Effector memory CD4-positive, alpha-beta T cell (primary cell): Measurements from ENCODE around the gene ZFHX3.

Experiments used
- DNase-seq, 3 donors: peaks; one replicate each; pipeline ENCODE4 v3.0.0-alpha.2; 2020
- H3K27ac ChIP-seq: 2 replicates; pipeline ENCODE4 v1.7.0; 2013; ENCODE audit warnings: mild to moderate bottlenecking, low read length, moderate library complexity; ENCODE audit not compliant: insufficient read depth, poor library complexity, severe bottlenecking
- H3K27me3 ChIP-seq: replicated peaks from 2 replicates; pipeline ENCODE4 v1.7.0; 2013; ENCODE audit warnings: mild to moderate bottlenecking, low read length; ENCODE audit not compliant: insufficient read depth, control insufficient read depth, poor library complexity, severe bottlenecking
- H3K36me3 ChIP-seq: 2 replicates; pipeline ENCODE4 v1.7.0; 2013; ENCODE audit warnings: mild to moderate bottlenecking, low read length, moderate library complexity; ENCODE audit not compliant: control insufficient read depth, insufficient read depth
- H3K4me1 ChIP-seq: 2 replicates; pipeline ENCODE4 v1.7.0; 2013; ENCODE audit warnings: low read length, mild to moderate bottlenecking; ENCODE audit not compliant: control insufficient read depth, insufficient read depth, poor library complexity, severe bottlenecking
- H3K4me3 ChIP-seq: 2 replicates; pipeline ENCODE4 v1.7.0; 2013; ENCODE audit warnings: low read length, low read depth, mild to moderate bottlenecking; ENCODE audit not compliant: insufficient read depth, poor library complexity, severe bottlenecking
- H3K9me3 ChIP-seq: 2 replicates; pipeline ENCODE4 v1.7.0; 2013; ENCODE audit warnings: mild to moderate bottlenecking, low read length, moderate library complexity; ENCODE audit not compliant: control insufficient read depth

ZFHX3 gene

GRCh38 chr16:73049511-73049910 is 1.6 kb upstream of the ZFHX3 start:
- no peak overlapping the region for H3K4me3 ChIP-seq
- no peaks in the 10 kb centered on the region for H3K9me3 ChIP-seq
- H3K4me1 ChIP-seq = no peaks in the 10 kb centered on the region
- H3K27me3 ChIP-seq = peaks cover 13% of the 10 kb centered on the region
- DNase-seq = no peak
- no peaks in the 10 kb centered on the region for H3K36me3 ChIP-seq
- H3K27ac ChIP-seq = no peak overlapping the region

GRCh38 chr16:73049091-73049490 is 1.2 kb upstream of the ZFHX3 start:
- Histone ChIP-seq H3K9me3 (no peaks in the 10 kb centered on the region), H3K27me3 (peaks cover 13% of the 10 kb centered on the region), H3K4me3 (no peak overlapping the region), H3K36me3 (no peaks in the 10 kb centered on the region), H3K4me1 (no peaks in the 10 kb centered on the region), H3K27ac (no peak overlapping the region)
- no peak for DNase-seq

GRCh38 chr16:73048292-73049080 is 558 bp upstream of the ZFHX3 start:
- Histone ChIP-seq H3K4me1 (no peaks in the 10 kb centered on the region), H3K27me3 (peaks cover 13% of the 10 kb centered on the region)

GRCh38 chr16:73047221-73047535 is 750 bp downstream of the ZFHX3 start:
- H3K27ac ChIP-seq = no peak overlapping the region
- DNase-seq = no peak
- no peak overlapping the region for H3K4me3 ChIP-seq

More at GRCh38 chr16:73048292-73049080, 558 bp upstream of the ZFHX3 start:
- H3K9me3 ChIP-seq = no peaks in the 10 kb centered on the region
- H3K36me3 ChIP-seq = no peaks in the 10 kb centered on the region
- DNase-seq = no peak
- no peak overlapping the region for H3K27ac ChIP-seq
- no peak overlapping the region for H3K4me3 ChIP-seq

GRCh38 chr16:73046849-73047214 is 1.1 kb downstream of the ZFHX3 start:
- Histone ChIP-seq H3K4me1 (no peaks in the 10 kb centered on the region), H3K9me3 (no peaks in the 10 kb centered on the region), H3K4me3 (no peak overlapping the region), H3K27ac (no peak overlapping the region), H3K27me3 (peaks cover 13% of the 10 kb centered on the region), H3K36me3 (no peaks in the 10 kb centered on the region)
- no peak for DNase-seq

More at GRCh38 chr16:73047221-73047535, 750 bp downstream of the ZFHX3 start:
- Histone ChIP-seq H3K4me1 (no peaks in the 10 kb centered on the region), H3K27me3 (peaks cover 13% of the 10 kb centered on the region), H3K36me3 (no peaks in the 10 kb centered on the region), H3K9me3 (no peaks in the 10 kb centered on the region)

- Histone ChIP-seq H3K27ac (no peak overlapping the region), H3K9me3 (no peaks in the 10 kb centered on the region), H3K36me3 (no peaks in the 10 kb centered on the region), H3K4me1 (no peaks in the 10 kb centered on the region), H3K27me3 (peaks cover 13% of the 10 kb centered on the region), H3K4me3 (no peak overlapping the region)
- DNase-seq = no peak
Measured at GRCh38 chr16:73046202-73046848, 1.6 kb downstream of the ZFHX3 start.

- H3K4me1 ChIP-seq = no peaks in the 10 kb centered on the region
- DNase-seq = no peak
Measured at GRCh38 chr16:73043828-73044467, 4.0 kb downstream of the ZFHX3 start.

GRCh38 chr16:73042807-73043206 is 5.1 kb downstream of the ZFHX3 start:
- DNase-seq = no peak
- H3K27me3 ChIP-seq = peaks cover 6% of the 10 kb centered on the region
- H3K4me1 ChIP-seq = no peaks in the 10 kb centered on the region
- H3K9me3 ChIP-seq = no peaks in the 10 kb centered on the region
- H3K27ac ChIP-seq = no peak overlapping the region
- no peaks in the 10 kb centered on the region for H3K36me3 ChIP-seq
- H3K4me3 ChIP-seq = no peak overlapping the region

More at GRCh38 chr16:73043828-73044467, 4.0 kb downstream of the ZFHX3 start:
- H3K9me3 ChIP-seq = no peaks in the 10 kb centered on the region
- no peaks in the 10 kb centered on the region for H3K36me3 ChIP-seq
- H3K27me3 ChIP-seq = peaks cover 6% of the 10 kb centered on the region
- no peak overlapping the region for H3K27ac ChIP-seq
- H3K4me3 ChIP-seq = no peak overlapping the region

- H3K27ac ChIP-seq = no peak overlapping the region
- H3K4me3 ChIP-seq = no peak overlapping the region
- no peak for DNase-seq
- H3K9me3 ChIP-seq = no peaks in the 10 kb centered on the region
- no peaks in the 10 kb centered on the region for H3K4me1 ChIP-seq
- H3K27me3 ChIP-seq = no peaks in the 10 kb centered on the region
- no peaks in the 10 kb centered on the region for H3K36me3 ChIP-seq
Measured at GRCh38 chr16:73041676-73042075, 6.3 kb downstream of the ZFHX3 start.
